HG03066 (cell line): Measurements from ENCODE around the gene MIGA1.
"Not testable (repeated sequence)": the region's sequence is repeated elsewhere in the genome, so short reads cannot be mapped to it uniquely, and the experiment has no call there.

Source experiments
- ATAC-seq: cut with Tn5 transposase; IDR thresholded peaks from one replicate; pipeline ENCODE4 v1.9.1; 2021; ENCODE audit warnings: low read depth; ENCODE audit not compliant: unreplicated experiment

MIGA1 gene, protein sequence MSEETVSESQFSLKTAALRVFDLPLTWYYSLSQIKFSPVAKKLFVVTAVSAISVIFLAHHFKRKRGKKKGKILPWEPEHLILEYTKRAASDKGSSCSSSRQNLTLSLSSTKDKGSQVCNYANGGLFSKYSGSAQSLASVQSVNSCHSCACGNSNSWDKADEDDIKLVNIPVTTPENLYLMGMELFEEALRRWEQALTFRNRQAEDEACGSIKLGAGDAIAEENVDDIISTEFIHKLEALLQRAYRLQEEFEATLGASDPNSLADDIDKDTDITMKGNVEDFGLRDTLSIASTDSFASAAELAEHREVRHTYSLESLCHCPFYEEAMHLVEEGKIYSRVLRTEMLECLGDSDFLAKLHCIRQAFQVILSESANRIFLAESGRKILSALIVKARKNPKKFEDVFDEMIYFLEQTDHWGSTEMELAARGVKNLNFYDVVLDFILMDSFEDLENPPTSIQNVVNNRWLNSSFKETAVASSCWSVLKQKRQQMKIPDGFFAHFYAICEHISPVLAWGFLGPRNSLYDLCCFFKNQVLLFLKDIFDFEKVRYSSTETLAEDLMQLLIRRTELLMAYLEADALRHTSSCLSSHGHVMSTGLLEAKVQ

DNA sequence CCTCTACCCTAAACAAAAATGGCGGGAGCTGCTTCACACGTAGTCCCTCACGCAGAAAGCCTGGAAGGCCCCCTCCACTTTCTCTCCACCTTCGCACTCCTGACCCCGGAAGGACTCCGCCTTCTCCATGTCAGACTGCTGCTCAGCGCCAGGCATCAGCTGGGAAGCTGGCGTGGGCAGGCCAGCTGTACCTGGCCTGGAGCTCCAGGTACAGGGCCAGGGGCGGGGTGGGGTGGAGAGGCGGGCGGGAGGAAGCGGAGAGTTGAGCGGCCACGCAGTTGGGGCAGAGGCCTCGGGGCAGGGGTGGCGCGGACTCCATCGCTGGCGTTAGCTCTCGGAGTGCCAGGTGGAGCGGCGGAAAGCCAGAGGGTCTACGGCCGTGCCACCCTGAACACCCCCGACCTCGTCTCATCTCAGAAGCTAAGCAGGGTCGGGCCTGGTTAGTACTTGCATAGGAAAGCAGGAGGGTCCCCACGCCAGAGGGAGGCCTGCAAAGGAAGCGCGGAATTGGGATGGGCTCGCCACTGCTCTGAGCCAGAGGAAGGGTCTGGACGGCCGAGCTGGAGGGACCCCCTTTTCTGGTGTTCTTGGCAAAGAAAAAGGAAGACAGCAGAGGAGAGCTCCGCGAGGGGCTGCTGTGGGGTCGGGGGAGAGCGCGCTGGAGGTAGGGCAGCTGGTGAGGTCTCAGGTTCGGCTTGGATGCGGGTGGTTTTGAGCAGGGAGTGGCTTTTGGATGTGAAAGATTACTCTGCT lies at the start of gene MIGA1:
MIGA1 (plus strand) TSS at position 121 of the 753 bp plus-strand sequence. CDS start 3,604 bp downstream, outside the sequence.
- peak; percentile 90 for ATAC-seq

DNA sequence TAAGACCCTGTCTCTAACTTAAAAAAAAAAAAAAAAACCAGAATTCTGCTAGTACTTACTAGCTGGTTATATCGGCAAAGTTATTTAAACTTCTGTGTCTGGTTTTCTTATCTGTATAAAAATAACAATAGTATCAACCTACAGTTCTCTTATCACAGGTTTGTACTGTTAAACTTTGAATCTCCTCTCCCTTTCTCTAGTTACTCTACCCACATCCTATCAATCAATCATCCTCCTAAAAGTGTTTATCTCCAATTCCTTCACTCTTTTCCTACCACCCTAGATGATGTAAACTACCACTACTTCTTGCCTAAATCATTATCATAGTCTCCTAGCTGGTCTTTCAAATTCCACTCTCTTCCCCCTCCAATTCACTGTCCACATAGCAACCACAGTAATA lies 47.4 kb upstream of the MIGA1 start:
- no peak for ATAC-seq

DNA sequence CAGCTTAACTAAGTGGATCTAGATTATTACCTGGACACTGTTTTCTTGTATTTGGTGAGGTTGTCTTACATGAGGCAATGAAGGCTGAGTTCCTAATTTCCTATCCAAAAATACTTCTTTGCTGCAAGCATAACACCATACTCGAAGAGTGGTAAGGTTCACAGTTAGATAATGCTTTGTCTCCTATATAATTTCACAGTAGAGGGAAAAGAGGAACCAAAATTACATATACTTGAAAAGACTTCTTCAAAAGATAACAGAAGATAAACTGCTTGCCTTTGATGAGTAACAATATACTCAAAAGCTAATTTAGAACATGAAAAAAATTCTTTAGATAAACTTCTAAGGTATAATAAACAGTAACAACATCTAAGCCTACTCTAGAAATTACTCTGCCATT lies 40.2 kb upstream of the MIGA1 start:
- no peak for ATAC-seq

DNA sequence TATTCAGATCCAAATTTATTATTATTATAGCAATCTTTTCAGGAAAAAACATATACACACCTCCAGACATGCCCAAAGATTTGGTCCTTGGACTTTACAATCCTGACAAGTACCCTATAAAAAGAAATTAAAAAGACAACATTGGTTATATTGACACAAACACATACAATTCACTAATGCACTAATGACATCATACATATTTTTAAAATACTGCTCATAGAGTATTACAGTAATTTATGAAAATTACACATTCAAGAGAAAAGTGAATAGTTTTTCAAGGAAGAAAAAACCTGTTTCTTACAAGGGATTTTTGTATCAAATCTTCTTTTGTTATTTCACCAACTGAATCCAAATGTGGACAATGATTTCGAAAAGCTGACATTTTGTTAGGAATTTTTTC lies 38.1 kb upstream of the MIGA1 start:
- no peak for ATAC-seq

DNA sequence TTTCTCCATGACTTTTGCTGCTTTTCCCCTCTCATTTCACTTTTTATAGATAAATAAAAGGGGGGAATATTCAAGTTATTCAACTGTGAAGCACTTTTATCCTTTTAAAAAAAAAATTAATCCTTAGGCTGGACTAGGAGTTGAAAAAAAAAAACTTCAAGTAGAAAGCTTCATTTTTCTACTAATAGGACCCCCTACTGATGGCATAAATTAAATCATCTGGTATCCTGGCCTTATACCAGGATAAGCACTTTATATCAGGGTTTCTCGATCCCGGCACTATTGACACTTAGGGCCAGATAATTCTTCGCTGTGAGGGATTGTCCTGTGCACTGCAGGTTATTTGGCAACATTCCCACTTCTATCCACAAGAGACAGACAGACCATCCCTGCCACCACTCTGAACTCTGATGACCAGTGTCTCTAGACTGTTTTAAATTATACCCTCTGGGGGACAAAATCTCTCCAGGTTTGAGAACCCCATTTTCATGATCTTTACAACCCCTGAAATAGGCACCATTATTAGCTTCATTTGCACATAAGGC lies 37.4 kb upstream of the MIGA1 start:
- no peak for ATAC-seq

GRCh38 chr1:77744576-77744975 lies 34.9 kb upstream of the MIGA1 start:
- ATAC-seq, result no peak

- not testable (repeated sequence) for ATAC-seq
Measured at GRCh38 chr1:77749489-77749888, 30.0 kb upstream of the MIGA1 start.

DNA sequence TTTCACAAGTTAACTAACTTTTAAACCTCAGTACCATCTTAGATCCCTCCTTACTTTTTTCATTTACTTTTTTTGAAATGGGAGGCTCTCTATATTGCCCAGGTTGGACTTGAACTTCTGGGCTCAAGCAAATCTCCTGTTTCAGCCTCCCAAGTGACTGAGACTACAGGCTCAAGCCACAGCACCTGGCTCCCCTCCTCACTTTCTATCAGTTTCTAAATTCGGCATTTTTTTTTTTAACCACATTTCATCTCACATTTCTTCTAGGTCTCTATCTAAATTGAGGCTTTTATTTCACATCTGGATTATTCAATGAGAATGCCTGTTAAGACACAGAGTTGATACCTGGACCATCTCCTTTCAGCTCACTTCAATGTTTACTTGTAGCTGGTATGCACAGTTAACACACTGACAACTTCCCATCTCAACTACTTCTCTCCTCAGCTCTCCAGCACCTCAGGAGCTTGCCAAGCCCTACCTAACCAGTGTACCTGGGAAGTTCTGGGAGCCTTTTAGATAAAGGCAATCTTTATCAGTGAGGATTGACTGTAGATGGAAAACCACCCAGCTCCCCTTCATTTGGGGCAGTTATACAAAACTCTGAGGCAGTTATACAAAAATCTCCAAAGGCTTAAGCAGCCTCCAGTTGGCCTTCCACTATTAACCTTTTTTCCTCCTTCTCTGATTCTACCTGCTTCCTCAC lies 23.2 kb upstream of the MIGA1 start:
- no peak for ATAC-seq

DNA sequence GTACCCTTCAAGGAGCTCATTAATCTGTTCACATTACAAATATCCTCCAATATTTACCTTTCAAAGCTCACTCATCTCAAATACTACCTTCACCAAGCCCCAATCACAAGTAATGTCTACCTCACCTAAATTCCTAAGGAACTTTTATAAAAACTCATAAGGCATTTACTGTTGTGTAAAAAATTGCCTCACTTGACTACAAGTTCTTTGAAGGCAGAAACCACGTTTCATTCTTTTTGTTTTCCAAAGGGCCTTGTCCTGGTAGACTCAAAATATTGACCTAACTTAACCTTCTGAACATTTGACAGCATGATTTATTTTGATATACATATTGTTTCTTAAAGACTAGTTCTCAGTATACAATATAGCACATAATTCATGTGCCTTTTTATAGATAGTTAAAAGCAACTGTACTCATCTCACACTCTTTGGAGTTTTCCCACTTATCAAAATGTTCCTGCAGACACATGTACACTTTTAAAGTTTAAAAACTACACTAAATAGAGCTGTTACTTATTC lies 22.3 kb upstream of the MIGA1 start:
- ATAC-seq, result no peak

GRCh38 chr1:77757603-77758002 lies 21.8 kb upstream of the MIGA1 start:
- no peak for ATAC-seq

- ATAC-seq, result peak; percentile 92
Measured at GRCh38 chr1:77759071-77760028, 20.1 kb upstream of the MIGA1 start, which contains the start of gene USP33. Gene USP33 (minus strand): TSS chr1:77759852. CDS start chr1:77741697, 18,155 bp downstream.

- ATAC-seq, result no peak
Measured at GRCh38 chr1:77762072-77762476, 17.4 kb upstream of the MIGA1 start.

GRCh38 chr1:77768006-77768405 lies 11.4 kb upstream of the MIGA1 start:
- no peak for ATAC-seq

DNA sequence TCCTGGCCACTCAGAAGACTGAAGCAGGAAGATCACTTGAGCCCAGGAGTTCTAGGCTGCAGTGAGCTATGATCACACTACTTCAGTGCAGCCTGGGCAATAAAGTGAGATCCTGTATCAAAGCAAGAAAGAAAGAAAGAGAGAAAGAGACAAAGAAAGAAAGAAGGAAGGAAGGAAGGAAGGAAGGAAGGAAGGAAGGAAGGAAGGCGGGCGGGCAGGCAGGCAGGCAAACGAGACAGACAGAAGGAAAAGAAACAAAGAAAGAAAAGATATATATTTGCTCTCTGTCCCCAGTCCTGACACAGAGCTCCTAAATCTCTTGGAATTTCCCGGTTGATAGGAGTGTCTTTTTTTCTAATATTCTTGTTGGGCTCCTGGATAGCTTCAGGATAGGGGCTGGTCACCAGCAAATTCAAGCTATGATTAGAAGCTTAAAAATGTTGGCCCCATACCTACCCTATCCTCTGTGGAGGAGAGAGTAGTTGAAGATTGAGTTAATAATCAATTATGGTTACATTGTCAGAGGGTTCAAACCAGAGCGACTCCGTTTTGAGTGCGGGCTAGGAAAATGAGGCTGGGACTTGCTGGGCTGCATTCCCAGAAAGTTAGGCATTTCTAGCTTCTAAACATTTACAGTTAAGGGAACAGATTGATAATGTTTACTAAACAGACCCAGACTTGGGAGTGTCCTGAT lies 3.3 kb upstream of the MIGA1 start:
- ATAC-seq, result no peak

GRCh38 chr1:77781683-77782082 lies 2.2 kb downstream of the MIGA1 start:
- no peak for ATAC-seq

GRCh38 chr1:77783141-77783540 lies 3.7 kb downstream of the MIGA1 start:
- ATAC-seq, result no peak

GRCh38 chr1:77786093-77786741 lies 6.8 kb downstream of the MIGA1 start:
- not testable (repeated sequence) for ATAC-seq

DNA sequence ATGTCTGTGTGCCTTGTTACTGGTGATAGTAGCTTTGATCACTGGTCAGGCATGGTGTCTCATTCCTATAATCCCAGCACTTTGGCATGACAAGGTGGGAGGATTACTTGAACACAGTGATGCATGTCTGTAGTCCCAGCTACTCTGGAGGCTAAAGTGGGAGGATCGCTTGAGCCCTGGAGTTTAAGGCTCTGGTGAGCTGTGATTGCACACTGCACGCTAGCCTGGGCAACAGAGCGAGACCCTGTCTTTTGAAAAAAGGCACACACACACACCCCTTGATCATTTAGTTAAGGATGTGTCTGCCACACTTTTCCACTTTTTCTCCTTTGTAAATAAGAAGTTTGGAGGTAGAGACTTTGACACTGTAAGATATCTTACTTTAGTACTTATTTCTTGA lies 15.1 kb downstream of the MIGA1 start:
- no peak for ATAC-seq
